H1 (cell line): ENCODE data around the gene POLR2H. TPM values are rescaled to one million over a fixed set of nuclear protein-coding genes. Genes with fewer than 3 reads are reported as not detected.

Experiments
- CTCF ChIA-PET: fragments of 300-600 bp; sonication (Branson Sonifier 250); formaldehyde crosslinking; loops from one replicate; lab custom pipeline; 2021; ENCODE audit not compliant: partially characterized antibody; lab: Charles Lee
- POLR2A ChIA-PET: fragments of 300-600 bp; sonication (Branson Sonifier 250); formaldehyde crosslinking; loops from one replicate; lab custom pipeline; 2021; ENCODE audit warnings: inconsistent platforms; ENCODE audit not compliant: partially characterized antibody; lab: Charles Lee
- DNase-seq, 2 experiments: peaks; one replicate each; pipeline versions ENCODE4 v3.0.0 to v3.0.0-alpha.2; 2010 to 2022; ENCODE audit warnings: low spot score in 2 of 2, low read depth in 1 of 2, mixed read lengths in 1 of 2
- FAIRE-seq: peaks from 2 replicates; lab custom pipeline; 2011; peaks lifted over from hg19 to GRCh38; lab: Jason Lieb, UNC
- H2AFZ ChIP-seq: 2 replicates; pipeline ENCODE4 v1.8.1; 2012; ENCODE audit warnings: low read length, inconsistent platforms
- H2AK5ac ChIP-seq: 2 replicates; pipeline ENCODE4 v1.6.1; 2013; ENCODE audit warnings: low read depth, low read length
- H2BK120ac ChIP-seq: replicated peaks from 2 replicates; pipeline ENCODE3; 2013; ENCODE audit warnings: low read depth, low read length, inconsistent platforms
- H2BK12ac ChIP-seq: 2 replicates; pipeline ENCODE4 v1.6.1; 2013; ENCODE audit warnings: low read depth, low read length
- H2BK15ac ChIP-seq: 2 replicates; pipeline ENCODE4 v1.6.1; 2013; ENCODE audit warnings: low read length
- H2BK20ac ChIP-seq: 2 replicates; pipeline ENCODE4 v1.6.1; 2013; ENCODE audit warnings: low read length
- H2BK5ac ChIP-seq: 2 replicates; pipeline ENCODE4 v1.6.1; 2013; ENCODE audit warnings: low read depth, low read length
- H3K14ac ChIP-seq: 2 replicates; pipeline ENCODE4 v1.6.1; 2013; ENCODE audit warnings: inconsistent platforms; ENCODE audit not compliant: insufficient read length
- H3K18ac ChIP-seq: 2 replicates; pipeline ENCODE4 v1.6.1; 2013; ENCODE audit warnings: low read length; ENCODE audit errors: extremely low read depth
- H3K23ac ChIP-seq: 2 replicates; pipeline ENCODE4 v1.6.1; 2013; ENCODE audit warnings: inconsistent platforms; ENCODE audit not compliant: insufficient read length
- H3K23me2 ChIP-seq: 2 replicates; pipeline ENCODE4 v1.6.1; 2013; ENCODE audit warnings: low read depth, low read length
- H3K27ac ChIP-seq: 2 replicates; pipeline ENCODE4 v1.6.1; 2011; ENCODE audit warnings: low read depth, low read length, inconsistent platforms
- H3K27me3 ChIP-seq, 4 experiments: replicated peaks in 1 of 4; 1 replicate in 1 of 4; 2 replicates in 3 of 4; pipeline versions ENCODE4 v1.6.1 to v1.8.1; 2011 to 2013; ENCODE audit warnings: low read length in 3 of 4, mild to moderate bottlenecking in 3 of 4, inconsistent platforms in 2 of 4, mixed read lengths in 2 of 4, moderate library complexity in 1 of 4; ENCODE audit not compliant: control insufficient read depth in 3 of 4, insufficient read depth in 3 of 4; ENCODE audit errors: extremely low read depth in 1 of 4
- H3K36me3 ChIP-seq, 4 experiments: 2 replicates each; pipeline versions ENCODE4 v1.6.1 to v1.8.1; 2011 to 2013; ENCODE audit warnings: mild to moderate bottlenecking in 4 of 4, low read length in 3 of 4, moderate library complexity in 2 of 4, control low read depth in 1 of 4, inconsistent platforms in 1 of 4; ENCODE audit not compliant: insufficient read depth in 4 of 4, control insufficient read depth in 2 of 4
- H3K4ac ChIP-seq: replicated peaks from 2 replicates; pipeline ENCODE3; 2013; ENCODE audit warnings: low read length, low read depth, mixed read lengths, inconsistent platforms; ENCODE audit not compliant: insufficient read length
- H3K4me1 ChIP-seq, 4 experiments: replicated peaks in 1 of 4; 1 replicate in 1 of 4; 2 replicates in 3 of 4; pipeline versions ENCODE4 v1.6.1 to v1.8.1; 2011 to 2013; ENCODE audit warnings: low read length in 3 of 4, inconsistent platforms in 2 of 4, mixed read lengths in 1 of 4; ENCODE audit not compliant: insufficient read depth in 4 of 4, control insufficient read depth in 3 of 4
- H3K4me2 ChIP-seq, 2 experiments: 2 replicates each; pipeline versions ENCODE4 v1.6.1 to v1.8.1; 2011 to 2013; ENCODE audit warnings: low read depth in 2 of 2, low read length in 2 of 2, control low read depth in 1 of 2, inconsistent platforms in 1 of 2, mild to moderate bottlenecking in 1 of 2; ENCODE audit not compliant: insufficient read depth in 1 of 2
- H3K4me3 ChIP-seq, 4 experiments: fragments of 200-600, 300-600 bp in 1 of 4; sonication (generic), shearing (Covaris generic), sonication (Bioruptor Twin) in 1 of 4; 2 replicates each; pipeline versions ENCODE4 v1.5.1 to v1.8.1; 2011 to 2016; ENCODE audit warnings: low read length in 4 of 4, low read depth in 3 of 4, control low read depth in 2 of 4, inconsistent platforms in 2 of 4, mild to moderate bottlenecking in 2 of 4, mixed read lengths in 1 of 4, moderate library complexity in 1 of 4; ENCODE audit not compliant: insufficient read depth in 2 of 4; ENCODE audit errors: extremely low read depth in 1 of 4
- H3K56ac ChIP-seq: replicated peaks from 2 replicates; pipeline ENCODE3; 2013; ENCODE audit warnings: low read depth, mild to moderate bottlenecking, mixed read lengths, low read length, inconsistent platforms; ENCODE audit not compliant: insufficient read length
- H3K79me1 ChIP-seq: 2 replicates; pipeline ENCODE4 v1.6.1; 2013; ENCODE audit warnings: low read depth, low read length, control low read depth
- H3K79me2 ChIP-seq, 2 experiments: 2 replicates each; pipeline versions ENCODE4 v1.6.1 to v1.8.1; 2012 to 2013; ENCODE audit warnings: low read length in 2 of 2, mild to moderate bottlenecking in 2 of 2, inconsistent platforms in 1 of 2; ENCODE audit not compliant: insufficient read depth in 2 of 2, control insufficient read depth in 1 of 2
- H3K9ac ChIP-seq, 4 experiments: replicated peaks in 1 of 4; 1 replicate in 1 of 4; 2 replicates in 3 of 4; pipeline versions ENCODE4 v1.6.1 to v1.8.1; 2011 to 2013; ENCODE audit warnings: low read depth in 3 of 4, low read length in 3 of 4, control low read depth in 2 of 4, mild to moderate bottlenecking in 2 of 4, moderate library complexity in 2 of 4, inconsistent platforms in 1 of 4; ENCODE audit errors: extremely low read depth in 1 of 4
- H3K9me3 ChIP-seq, 2 experiments: 2 replicates each; pipeline versions ENCODE4 v1.6.1 to v1.8.1; 2012 to 2013; ENCODE audit warnings: mild to moderate bottlenecking in 2 of 2, moderate library complexity in 2 of 2, control low read depth in 1 of 2, inconsistent platforms in 1 of 2, low read depth in 1 of 2, low read length in 1 of 2, mixed read lengths in 1 of 2; ENCODE audit not compliant: insufficient read depth in 2 of 2
- H4K20me1 ChIP-seq, 2 experiments: replicated peaks in 1 of 2; 2 replicates each; pipeline versions ENCODE3 to v1.8.1; 2011 to 2013; ENCODE audit warnings: inconsistent platforms in 2 of 2, low read length in 2 of 2, mild to moderate bottlenecking in 1 of 2; ENCODE audit not compliant: insufficient read depth in 2 of 2, control insufficient read depth in 1 of 2
- H4K5ac ChIP-seq: 2 replicates; pipeline ENCODE4 v1.6.1; 2013; ENCODE audit warnings: low read length, low read depth, mixed read lengths, inconsistent platforms; ENCODE audit not compliant: insufficient read length
- H4K8ac ChIP-seq: 2 replicates; pipeline ENCODE4 v1.8.0; 2013; ENCODE audit warnings: mild to moderate bottlenecking, moderate library complexity, low read length, inconsistent platforms; ENCODE audit not compliant: insufficient read depth; ENCODE audit errors: extremely low read depth
- H4K91ac ChIP-seq: replicated peaks from 2 replicates; pipeline ENCODE3; 2013; ENCODE audit warnings: low read length, mixed read lengths, inconsistent platforms; ENCODE audit not compliant: insufficient read length
- BCL11A ChIP-seq, 2 experiments: IDR thresholded peaks; one replicate each; pipeline ENCODE4 v1.6.1; 2011; ENCODE audit warnings: low read depth in 2 of 2, low read length in 2 of 2, mild to moderate bottlenecking in 2 of 2
- CBX5 ChIP-seq: fragments of 300-800, 300-1000 bp; sonication (generic); IDR thresholded peaks from 2 replicates; pipeline ENCODE4 v1.7.1; 2016; ENCODE audit warnings: antibody characterized with exemption, low read length, low read depth
- CHD2 ChIP-seq: IDR thresholded peaks from 2 replicates; pipeline ENCODE4 v1.6.1; 2012; ENCODE audit warnings: low read length, improper control_type of control experiment
- E2F6 ChIP-seq: IDR thresholded peaks from 2 replicates; pipeline ENCODE4 v1.6.1; 2012; ENCODE audit warnings: inconsistent platforms
- GTF2F1 ChIP-seq: IDR thresholded peaks from 2 replicates; pipeline ENCODE4 v1.6.1; 2012; ENCODE audit warnings: low read depth, low read length, improper control_type of control experiment, borderline replicate concordance
- JUND ChIP-seq: IDR thresholded peaks from 2 replicates; pipeline ENCODE4 v1.6.1; 2011; ENCODE audit warnings: mild to moderate bottlenecking, improper control_type of control experiment, low read length
- KDM4A ChIP-seq: IDR thresholded peaks from one replicate; pipeline ENCODE4 v1.7.1; 2012; ENCODE audit warnings: low read depth, mild to moderate bottlenecking, moderate library complexity, low read length, inconsistent platforms; ENCODE audit not compliant: severe bottlenecking
- NANOG ChIP-seq: IDR thresholded peaks from 2 replicates; pipeline ENCODE4 v1.6.1; 2011; ENCODE audit warnings: low read length, low read depth, mild to moderate bottlenecking, inconsistent platforms; ENCODE audit not compliant: insufficient read depth, poor library complexity, severe bottlenecking
- NRF1 ChIP-seq: IDR thresholded peaks from 2 replicates; pipeline ENCODE4 v1.6.1; 2011; ENCODE audit warnings: mild to moderate bottlenecking, low read depth, low read length, improper control_type of control experiment
- POLR2A ChIP-seq, 2 experiments: IDR thresholded peaks; 1 replicate in 1 of 2; 2 replicates in 1 of 2; pipeline ENCODE4 v1.6.1; 2011; ENCODE audit warnings: low read depth in 2 of 2, low read length in 2 of 2, mild to moderate bottlenecking in 2 of 2; ENCODE audit errors: control extremely low read depth in 1 of 2
- SRF ChIP-seq: IDR thresholded peaks from 2 replicates; pipeline ENCODE4 v1.6.1; 2011; ENCODE audit warnings: mild to moderate bottlenecking, low read depth, low read length, moderate library complexity
- TBP ChIP-seq: IDR thresholded peaks from 2 replicates; pipeline ENCODE4 v1.6.1; 2011; ENCODE audit warnings: low read depth, low read length, improper control_type of control experiment
- YY1 ChIP-seq: IDR thresholded peaks from 2 replicates; pipeline ENCODE4 v1.6.1; 2011; ENCODE audit warnings: low read depth, mild to moderate bottlenecking, low read length
- WGBS, 2 experiments: shearing (Covaris generic) in 1 of 2; methylation state at CpG; one replicate each; pipeline versions ENCODE4 v1.1.6 to v1.1.7; 2013 to 2015; ENCODE audit warnings: low lambda C conversion rate in 2 of 2, mixed read lengths in 2 of 2, inconsistent platforms in 1 of 2, low coverage in 1 of 2, missing lambda C conversion rate in 1 of 2; ENCODE audit not compliant: insufficient replicate concordance in 2 of 2, insufficient coverage in 1 of 2, insufficient read length in 1 of 2; ENCODE audit errors: extremely low coverage in 1 of 2, missing lambda C conversion rate in 1 of 2; 5-methylcytosine and 5-hydroxymethylcytosine counted together
- polyA plus RNA-seq, 7 experiments: library from polyadenylated mRNA; depleted of rRNA in 3 of 7; stranded (reverse) in 5 of 7; unstranded in 2 of 7; fragments of >200 nt in 5 of 7; fragments of 200-250 nt in 2 of 7; gene quantifications; 1 replicate in 5 of 7; 2 replicates in 1 of 7; 4 replicates in 1 of 7; pipeline versions ENCODE4 v1.2.1 to v1.2.3, GENCODE V29; 2011 to 2013; ENCODE audit warnings: missing spikeins in 2 of 7, mixed read lengths in 2 of 7
- total RNA-seq: library from RNA; stranded (reverse); fragmentation: NEBNext Ultra II Directional; extraction: Animal tissue kit (Norgen Biotek cat#: 25700); gene quantifications from 2 replicates; pipeline ENCODE4 v1.2.1, GENCODE V29; 2021

Gene POLR2H
- total and polyA plus RNA-seq, 2 of the 8 experiments (the other 6 are each of a cell fraction or from before 2014, with no cell fraction given), result 113 to 335 TPM

GRCh38 chr3:184352897-184353545 is 8.5 kb upstream of the POLR2H start:
- H3K36me3 ChIP-seq, result peaks cover 7 to 39% (median 22%) of the 10 kb centered on the region in 4 experiments; a peak in 7 of 8 replicates
- no peak overlapping the region for H3K23ac ChIP-seq
- H2BK120ac ChIP-seq, result no peak overlapping the region
- no peak overlapping the region for H2AFZ ChIP-seq
- no peaks in the 10 kb centered on the region for H3K23me2 ChIP-seq
- H2BK20ac ChIP-seq, result no peak overlapping the region
- H2BK15ac ChIP-seq, result no peak overlapping the region
- H3K4ac ChIP-seq, result no peak overlapping the region
- H3K27ac ChIP-seq, result no peak overlapping the region
- H3K9ac ChIP-seq, result no peak overlapping the region
- no peak overlapping the region for H3K4me2 ChIP-seq
- H3K9me3 ChIP-seq, result no peaks in the 10 kb centered on the region
- H2AK5ac ChIP-seq, result no peak overlapping the region
- H3K18ac ChIP-seq, result no peak overlapping the region
- WGBS, 2 experiments, result 90% methylated on average over 10 of the region's 11 CpGs; no CpG with 5 or more reads in 1 of the 2 experiments
- H4K20me1 ChIP-seq, result peaks cover 0 to 7% of the 10 kb centered on the region in 2 experiments
- no peak overlapping the region for H4K5ac ChIP-seq
- POLR2A ChIA-PET, result interaction anchor here (1.0 to 3.6 kb wide), 9 partner anchors 7 to 37 kb away, joined by 3 to 23 read pairs (median 7); partner anchors contain the start of genes CLCN2, FAM131A and POLR2H
- DNase-seq, result no peak
- H4K8ac ChIP-seq, result no peak overlapping the region
- H3K56ac ChIP-seq, result no peak overlapping the region
- H2BK12ac ChIP-seq, result no peak overlapping the region
- H3K27me3 ChIP-seq, result no peaks in the 10 kb centered on the region
- H3K79me2 ChIP-seq, result no peaks in the 10 kb centered on the region
- CTCF ChIA-PET, result interaction anchor here (0.6 to 6.8 kb wide), 22 partner anchors 7 to 326 kb away, joined by 3 to 49 read pairs (median 4); partner anchors contain the start of genes CLCN2, FAM131A and POLR2H
- FAIRE-seq, result no peak
- H3K4me1 ChIP-seq, result peaks cover 0 to 6% (median 3%) of the 10 kb centered on the region in 4 experiments; a peak in 2 of 7 replicates
- no peak overlapping the region for H3K14ac ChIP-seq
- H3K79me1 ChIP-seq, result no peaks in the 10 kb centered on the region
- H2BK5ac ChIP-seq, result no peak overlapping the region
- no peak overlapping the region for H4K91ac ChIP-seq
- H3K4me3 ChIP-seq, result no peak overlapping the region
- TF ChIP-seq SRF, result no peak
- TF ChIP-seq YY1, result no peak
- TF ChIP-seq POLR2A (IDR thresholded peaks at IDR 0.05; ENCODE audit: control extremely low read depth in 1 of 2, low read depth in 2 of 2, low read length in 2 of 2), result no peak
- no peak for TF ChIP-seq KDM4A
- no peak for TF ChIP-seq CHD2
- no peak for TF ChIP-seq E2F6
- TF ChIP-seq NRF1, result no peak
- TF ChIP-seq BCL11A (IDR thresholded peaks at IDR 0.05; ENCODE audit: low read depth in 2 of 2, low read length in 2 of 2), result no peak
- no peak for TF ChIP-seq TBP
- TF ChIP-seq NANOG, result no peak
- TF ChIP-seq CBX5, result no peak
- TF ChIP-seq GTF2F1, result no peak
- TF ChIP-seq JUND, result no peak
